ENCODE results near the gene MAP3K7.

MAP3K7 gene

DNA sequence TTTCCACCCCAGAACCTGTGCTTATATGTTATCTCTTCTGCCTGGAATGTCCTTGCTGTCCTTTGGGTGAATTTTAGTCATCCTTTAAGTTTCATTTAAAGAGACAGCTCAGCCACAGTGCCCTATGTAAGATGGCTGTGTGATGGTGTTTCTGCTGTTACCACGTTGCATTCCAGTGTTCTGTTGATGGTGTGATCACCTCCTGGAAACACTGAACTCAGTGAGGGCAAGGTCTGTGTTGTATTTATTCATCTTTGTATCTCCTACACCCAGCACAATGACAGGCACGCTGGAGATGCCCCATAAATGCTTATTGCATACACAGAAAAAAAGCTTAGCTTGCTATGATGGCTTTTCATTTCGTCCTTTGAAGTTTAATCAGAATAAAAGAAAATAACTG is 102.5 kb downstream of the MAP3K7 start:
- no peak for DNase-seq (ENCODE audit: low read depth in 2 of 2)

DNA sequence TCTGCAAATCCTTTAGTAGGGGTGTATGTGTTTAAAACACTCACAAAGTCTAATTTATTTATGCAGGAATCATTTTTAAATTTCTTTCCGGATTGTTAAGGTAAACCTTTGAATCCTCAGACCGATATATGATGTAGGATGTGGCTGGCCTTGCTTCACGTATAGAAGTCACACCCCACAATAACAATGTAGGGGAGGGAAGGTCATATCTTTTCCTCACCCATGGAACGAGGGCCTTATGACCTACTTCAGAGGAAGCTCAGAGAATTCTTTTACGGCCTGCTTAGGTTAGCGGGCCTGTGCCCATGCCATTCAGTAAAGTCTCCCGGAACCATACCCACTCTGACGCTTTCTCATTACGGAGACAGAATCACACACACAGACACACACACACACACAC is 102.9 kb downstream of the MAP3K7 start:
- DNase-seq (ENCODE audit: low read depth in 2 of 2): no peak

DNA sequence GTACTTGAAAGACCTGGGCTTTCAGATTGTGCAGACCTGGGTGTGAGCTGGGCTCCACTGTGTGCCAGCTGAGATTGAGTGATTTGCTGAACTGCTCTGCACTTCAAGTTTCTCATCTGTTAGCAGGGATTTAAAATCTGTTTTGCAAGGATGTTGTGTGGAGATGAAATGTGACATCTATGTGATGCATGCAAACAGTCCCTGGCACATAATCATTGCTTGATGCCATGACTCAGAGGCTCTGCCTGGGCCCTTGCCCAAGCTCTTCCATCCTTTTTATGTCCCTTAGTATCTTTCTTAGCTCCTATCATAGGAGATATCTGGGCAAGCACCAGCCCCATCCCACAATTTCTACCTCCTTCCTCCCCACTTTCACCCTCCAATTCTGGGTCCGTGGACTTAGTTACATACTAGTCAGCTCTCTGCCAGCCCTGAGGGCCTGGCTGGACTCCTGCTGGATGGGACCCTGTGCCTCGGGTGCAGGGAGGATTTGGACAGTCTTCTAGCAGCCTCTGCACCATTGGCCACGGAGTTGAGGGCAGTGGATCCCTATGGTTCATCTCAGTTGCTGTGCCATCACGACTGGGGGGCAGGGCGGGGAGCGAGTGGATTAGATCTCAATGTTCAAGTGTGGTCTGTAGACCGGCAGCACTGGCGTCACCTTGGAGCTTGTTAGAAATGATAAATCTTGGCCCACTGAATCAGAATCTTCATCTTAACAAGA is 103.6 kb downstream of the MAP3K7 start:
- DNase-seq (ENCODE audit: low read depth in 2 of 2): no peak

DNA sequence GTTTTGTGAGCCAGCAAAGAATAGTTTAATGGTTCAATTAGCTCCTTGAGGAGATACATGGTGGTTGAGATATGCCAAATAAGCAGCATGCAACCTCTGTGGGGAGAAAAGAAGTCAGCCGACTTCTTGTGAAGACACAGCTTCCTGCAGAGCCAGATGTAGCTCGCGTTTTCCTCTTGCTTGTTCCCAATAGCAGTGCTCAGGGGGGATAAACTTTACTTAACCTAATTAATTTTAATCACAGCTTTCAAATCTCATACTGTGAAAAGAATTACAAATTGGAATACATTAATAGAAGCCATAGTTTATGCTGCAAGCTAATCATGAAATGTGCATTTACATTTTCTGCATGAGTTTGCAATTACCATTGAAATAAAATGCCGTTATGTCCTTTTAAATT is 106.2 kb downstream of the MAP3K7 start:
- DNase-seq (ENCODE audit: low read depth in 2 of 2): no peak

DNA sequence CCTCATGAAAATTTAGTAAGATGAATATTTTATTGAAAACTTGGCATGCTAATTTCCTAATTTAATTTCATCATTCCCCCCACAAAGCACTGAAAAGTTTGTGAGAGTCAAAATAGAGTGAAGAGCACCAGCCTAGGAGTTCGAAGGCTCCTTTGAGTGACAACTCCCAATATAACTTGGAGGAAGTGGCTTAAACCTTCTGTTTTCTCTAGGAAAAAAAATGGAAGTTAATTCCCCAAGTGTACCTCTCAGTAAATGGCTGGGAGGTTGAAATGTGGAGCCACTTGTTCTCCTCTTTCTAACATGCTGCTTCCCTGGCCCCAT is 107.3 kb downstream of the MAP3K7 start:
- no peak for DNase-seq (ENCODE audit: low read depth in 2 of 2)

DNA sequence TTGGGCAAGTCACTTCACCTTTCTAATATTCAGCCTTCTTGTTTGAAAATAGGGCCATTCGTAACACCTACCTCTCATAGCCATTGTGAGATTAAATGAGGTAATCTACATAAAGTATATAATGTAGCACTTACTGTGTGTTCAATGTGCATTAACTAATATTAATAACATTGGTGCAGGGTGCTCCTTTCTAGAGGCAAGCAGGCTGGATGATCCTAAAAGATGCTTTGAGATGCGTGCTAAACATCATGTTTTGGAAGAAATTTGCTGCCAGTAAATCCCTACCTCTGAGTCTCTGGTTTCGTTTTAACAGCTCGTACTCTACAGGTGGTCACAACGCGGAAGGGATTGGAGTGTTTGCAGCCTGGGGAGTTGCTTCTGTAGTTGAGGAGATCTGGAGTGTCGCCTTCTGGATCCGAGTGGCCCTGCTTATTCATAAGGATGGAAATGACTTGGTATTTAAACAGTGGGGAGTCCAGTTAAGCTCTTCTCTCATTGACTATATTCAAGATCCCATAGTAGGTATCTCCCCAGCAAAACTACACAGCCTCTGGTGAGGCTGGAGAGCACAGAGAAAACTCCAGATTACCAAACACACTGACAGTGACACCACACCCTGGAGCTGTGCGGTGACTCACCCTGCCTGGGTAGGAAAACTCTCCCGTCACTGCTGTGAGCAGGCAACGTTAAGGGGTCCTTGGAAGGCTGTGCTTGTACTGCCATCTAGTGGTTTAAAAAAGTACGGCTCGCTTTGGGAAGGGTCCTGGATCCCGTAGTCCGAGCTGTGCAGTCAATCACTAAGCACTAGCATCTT is 107.9 kb downstream of the MAP3K7 start:
- DNase-seq (ENCODE audit: low read depth in 2 of 2): peak; percentile 65 to 88

DNA sequence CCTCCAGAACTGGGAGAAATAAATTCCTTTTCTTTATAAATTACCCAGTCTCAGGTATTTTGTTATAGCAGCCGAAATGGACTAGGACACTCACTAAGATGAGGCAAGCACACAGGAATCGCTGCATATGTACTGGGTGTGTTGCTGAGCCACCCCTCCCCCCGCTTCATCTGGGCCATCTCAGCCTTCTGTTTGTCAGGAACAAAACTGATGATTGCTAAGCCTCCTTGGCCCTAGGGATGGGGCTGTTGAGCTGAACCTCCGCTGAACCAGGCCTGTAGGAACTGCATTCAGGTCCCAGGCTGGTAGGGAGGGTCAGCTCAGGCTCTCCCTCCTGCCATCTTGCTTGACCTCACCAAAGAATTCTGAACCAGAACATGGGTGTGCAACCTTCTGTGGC is 108.6 kb downstream of the MAP3K7 start:
- no peak for DNase-seq (ENCODE audit: low read depth in 2 of 2)

DNA sequence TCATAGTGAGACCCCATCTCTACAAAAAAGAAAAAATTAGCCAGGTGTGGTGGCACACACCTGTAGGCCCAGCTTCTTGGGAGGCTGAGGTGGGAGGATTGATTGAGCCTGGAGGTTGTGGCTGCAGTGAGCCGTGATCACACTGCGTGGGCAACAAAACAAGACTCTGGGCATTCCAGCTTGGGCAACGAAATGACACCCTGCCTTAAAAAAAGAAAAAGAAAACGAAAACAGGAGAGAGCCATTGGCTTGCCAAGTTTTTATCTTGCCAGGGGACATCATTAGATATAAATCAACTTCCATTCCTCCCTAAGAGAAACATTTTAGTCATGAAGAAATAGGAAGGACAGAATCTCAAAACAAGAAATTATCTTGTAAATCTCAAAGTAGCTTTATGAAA is 109.5 kb downstream of the MAP3K7 start:
- no peak for DNase-seq (ENCODE audit: low read depth in 2 of 2)

DNA sequence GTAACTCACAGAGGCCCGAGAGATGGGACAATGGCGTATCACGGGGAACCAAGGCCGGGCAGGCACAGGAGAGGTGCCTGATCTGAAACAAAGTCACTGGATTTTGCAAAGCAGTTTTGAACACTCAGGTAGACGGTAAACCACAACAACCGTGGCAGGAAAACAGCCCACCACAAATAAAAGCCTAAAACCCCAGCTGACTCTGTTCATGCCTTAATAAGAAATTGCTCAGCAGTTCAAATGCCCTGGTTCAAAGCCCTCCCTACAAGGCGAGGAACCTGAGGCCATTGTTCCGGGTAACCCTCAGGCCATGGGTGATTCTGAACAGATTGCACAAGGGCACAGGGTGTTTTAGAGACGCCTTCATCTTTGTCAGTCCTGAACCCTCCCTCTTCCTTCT is 114.2 kb downstream of the MAP3K7 start:
- DNase-seq (ENCODE audit: low read depth in 2 of 2): no peak

DNA sequence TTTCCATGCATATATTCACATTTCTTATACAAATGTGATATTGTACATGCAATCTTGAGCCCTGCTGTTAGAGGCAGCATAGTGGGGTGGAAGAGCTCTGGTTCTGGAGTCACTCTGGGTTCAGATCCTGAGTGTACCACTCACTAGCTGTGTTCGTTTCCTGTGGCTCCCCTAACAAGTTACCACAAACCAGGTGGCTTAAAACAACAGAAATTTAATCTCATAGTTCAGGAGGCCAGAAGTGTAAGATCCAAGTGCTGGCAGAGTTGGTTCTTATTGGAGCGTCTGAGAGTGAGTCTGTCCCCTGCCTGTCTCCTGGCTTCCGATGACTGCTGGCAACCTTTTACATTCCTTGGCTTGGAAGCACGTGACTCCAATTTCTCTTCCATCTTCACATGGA is 115.6 kb downstream of the MAP3K7 start:
- DNase-seq (ENCODE audit: low read depth in 2 of 2): no peak

DNA sequence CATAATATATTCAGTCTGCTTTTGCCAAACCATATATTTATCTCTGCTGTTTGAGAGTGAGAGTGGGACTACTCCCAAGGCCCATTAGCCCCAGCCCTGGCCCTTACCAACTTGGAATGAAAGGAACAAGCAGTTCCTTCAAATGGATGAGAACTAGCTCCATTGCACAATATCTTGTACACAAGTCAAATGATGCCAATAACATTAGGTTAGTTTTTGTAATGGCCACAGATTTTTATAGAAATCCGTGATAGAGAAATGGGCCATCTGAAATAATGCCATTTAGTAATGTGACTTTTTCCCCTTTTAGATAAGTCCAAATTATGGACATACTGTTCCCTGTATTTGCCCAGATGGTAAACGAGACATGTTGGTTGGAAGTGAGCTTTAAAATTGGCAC is 117.0 kb downstream of the MAP3K7 start:
- DNase-seq (ENCODE audit: low read depth in 2 of 2): no peak

DNA sequence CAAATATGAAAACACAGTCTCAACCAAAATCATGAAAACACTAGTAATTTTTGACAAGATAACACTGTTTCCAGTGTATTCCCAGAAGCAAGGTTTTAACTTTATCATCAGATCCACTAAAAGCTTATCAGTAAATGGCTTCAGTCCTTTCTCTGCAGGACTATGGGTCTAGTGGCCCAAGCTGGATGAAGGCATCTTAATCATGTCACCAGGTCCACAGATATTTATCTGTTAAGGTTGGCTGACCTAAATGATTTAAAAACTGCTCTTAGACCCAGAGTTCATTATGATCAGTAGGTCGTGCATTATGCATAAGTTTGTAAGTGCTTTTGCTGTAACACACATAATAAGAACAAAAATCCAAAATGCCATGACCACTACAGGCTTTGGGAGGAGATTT is 118.0 kb downstream of the MAP3K7 start:
- no peak for DNase-seq (ENCODE audit: low read depth in 2 of 2)

DNA sequence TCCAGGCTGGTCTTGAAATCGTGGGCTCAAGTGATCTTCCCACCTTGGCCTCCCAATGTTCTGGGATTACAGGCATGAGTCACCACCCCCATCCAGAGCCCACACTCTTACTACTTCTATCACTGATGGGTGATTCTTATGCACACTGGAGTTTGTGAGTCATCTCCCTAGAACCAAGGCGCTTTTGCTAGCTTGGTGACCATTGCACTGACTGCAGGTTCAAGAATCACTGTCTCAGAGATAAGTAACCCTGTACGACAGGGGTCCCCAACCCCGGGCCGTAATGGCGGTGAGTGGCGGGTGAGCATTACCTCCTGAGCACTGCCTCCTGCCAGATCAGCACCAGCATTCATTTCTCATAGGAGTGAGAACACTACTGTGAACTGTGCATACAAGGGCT is 118.8 kb downstream of the MAP3K7 start:
- DNase-seq (ENCODE audit: low read depth in 2 of 2): no peak

DNA sequence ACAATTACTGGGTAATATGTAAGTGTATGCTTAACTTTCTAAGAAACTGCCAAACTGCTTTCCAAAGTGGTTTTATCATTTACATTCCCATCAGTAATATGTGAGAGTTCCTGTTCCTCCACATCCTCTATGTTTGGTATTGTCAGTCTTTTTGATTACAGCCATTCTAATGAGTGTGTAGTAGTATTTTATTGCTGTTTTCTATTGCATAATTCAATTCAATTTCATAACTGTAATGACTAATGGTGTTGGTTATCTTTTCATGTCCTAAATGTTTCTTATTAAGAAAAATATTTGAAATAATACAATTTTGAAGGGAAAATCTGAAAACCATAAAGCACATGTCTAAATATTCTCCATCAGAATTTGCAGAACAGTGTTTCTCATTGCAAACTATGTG is 119.3 kb downstream of the MAP3K7 start:
- DNase-seq (ENCODE audit: low read depth in 2 of 2): no peak

DNA sequence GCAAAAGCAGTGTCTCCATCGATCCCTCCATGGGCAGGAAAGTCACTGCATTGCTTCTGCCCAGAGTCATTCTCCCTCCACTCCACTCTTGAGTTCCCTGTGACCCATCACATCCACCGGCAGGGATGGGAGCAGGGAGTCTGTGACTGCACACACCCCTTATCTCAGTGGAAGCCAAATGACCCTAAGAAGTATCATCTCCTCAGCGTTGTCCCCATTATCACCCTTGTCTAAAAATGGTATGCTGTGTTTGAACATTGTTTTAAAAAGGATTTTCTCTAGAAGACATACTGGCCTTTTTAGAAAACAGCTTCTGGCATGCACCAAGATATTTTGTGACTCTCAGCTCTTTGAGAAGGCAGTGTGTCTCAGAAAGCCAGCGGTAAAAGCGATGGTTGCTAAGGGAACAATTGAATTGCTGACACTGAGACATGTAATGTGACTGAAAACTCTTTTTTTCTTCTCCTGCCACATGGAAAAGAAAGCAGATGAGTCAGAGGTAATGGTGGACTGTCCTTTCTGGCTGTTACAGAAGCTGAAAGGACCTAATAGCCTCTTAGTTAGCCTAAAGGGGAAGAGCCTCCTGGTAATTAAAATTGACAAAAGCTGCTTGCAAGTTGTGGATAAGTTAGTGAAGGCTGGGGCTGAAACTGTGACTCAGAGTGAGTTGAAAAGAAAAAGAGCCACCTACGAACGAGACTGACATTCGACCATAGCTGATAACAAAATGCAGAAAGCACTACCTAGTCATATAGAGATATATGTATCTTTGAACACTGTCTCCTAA is 120.5 kb downstream of the MAP3K7 start:
- DNase-seq (ENCODE audit: low read depth in 2 of 2): no peak

DNA sequence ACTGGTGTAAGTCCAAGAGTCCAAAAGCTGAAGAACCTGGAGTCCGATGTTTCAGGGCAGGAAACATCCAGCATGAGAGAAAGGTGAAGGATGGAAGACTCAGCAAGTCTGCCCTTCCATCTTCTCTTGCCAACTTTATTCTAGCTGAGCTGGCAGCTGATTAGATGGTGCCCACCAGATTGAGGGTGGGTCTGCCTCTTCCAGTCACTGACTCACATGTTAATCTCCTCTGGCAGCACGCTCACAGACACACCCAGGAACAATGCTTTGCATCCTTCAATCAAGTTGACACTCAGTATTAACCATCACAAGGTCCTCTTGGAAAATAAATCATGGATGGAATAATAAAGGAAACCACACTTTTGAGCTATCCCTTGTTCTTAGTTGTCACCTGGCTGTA is 121.2 kb downstream of the MAP3K7 start:
- DNase-seq (ENCODE audit: low read depth in 2 of 2): no peak

DNA sequence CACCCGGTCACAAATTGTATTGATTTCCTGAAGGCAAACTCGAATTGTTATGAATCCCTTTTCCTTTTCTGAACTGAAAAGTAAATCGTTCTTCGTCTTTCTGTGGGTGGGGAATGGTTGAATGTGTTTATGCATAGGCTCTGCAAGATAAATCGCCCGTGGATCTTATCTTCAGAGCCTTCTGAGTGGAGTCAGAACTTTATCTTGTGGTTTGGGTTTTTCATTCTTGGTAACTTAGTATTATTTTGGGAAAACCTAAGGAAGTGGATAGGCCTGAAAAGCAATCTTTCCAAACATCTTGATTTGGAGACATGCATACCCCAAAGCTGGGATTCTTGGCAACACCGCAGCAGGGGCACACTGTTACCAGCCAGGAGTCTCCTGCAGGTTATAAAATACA is 122.4 kb downstream of the MAP3K7 start:
- DNase-seq (ENCODE audit: low read depth in 2 of 2): no peak

DNA sequence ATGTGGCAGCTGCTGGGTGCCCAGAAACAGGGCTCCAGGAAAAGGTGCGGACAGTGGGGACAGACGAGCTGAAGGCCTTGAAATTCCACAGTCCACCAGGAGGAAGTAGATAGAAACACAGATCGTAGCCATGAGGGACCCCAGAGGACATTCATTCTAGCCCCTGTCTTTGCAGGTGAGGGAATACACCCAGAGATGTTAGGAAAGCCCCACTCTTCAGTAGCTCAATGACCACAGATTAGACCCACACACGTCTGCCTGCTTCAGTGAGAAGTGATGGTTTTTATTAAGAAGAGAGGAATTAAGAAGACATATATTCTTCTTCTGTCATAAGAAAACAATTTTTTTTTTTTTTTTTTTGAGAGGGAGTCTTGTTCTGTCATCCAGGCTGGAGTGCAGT is 123.0 kb downstream of the MAP3K7 start:
- no peak for DNase-seq (ENCODE audit: low read depth in 2 of 2)

Data from activated CD8-positive, alpha-beta memory T cell treated with anti-CD3 and anti-CD28 coated beads for 4 hours (primary cell).